PC-3 (cell line): ENCODE measurements around the gene COL19A1. TPM values are rescaled to one million over a fixed set of nuclear protein-coding genes. Genes with fewer than 3 reads are reported as not detected.

Experiments used
- ATAC-seq: fragments of 200-7000 bp; cut with Tn5 transposase; 2 replicates; pipeline ENCODE4 v1.9.1; 2020; ENCODE audit warnings: mild to moderate bottlenecking, moderate library complexity
- BruUV-seq: library from RNA; stranded (reverse); fragments of 400-500 nt; replicated peaks from 2 replicates; lab custom pipeline; 2021; lab: Mats Ljungman, UMichigan
- CTCF ChIA-PET: fragments of 300-600 bp; sonication (Branson Sonifier 250); formaldehyde crosslinking; loops from one replicate; lab custom pipeline; 2022; ENCODE audit warnings: antibody characterized with exemption; lab: Charles Lee
- POLR2A ChIA-PET: fragments of 300-600 bp; sonication (Branson Sonifier 250); formaldehyde crosslinking; loops from one replicate; lab custom pipeline; 2022; ENCODE audit warnings: antibody characterized with exemption; ENCODE audit not compliant: unreplicated experiment; lab: Charles Lee
- DNase-seq: peaks from one replicate; pipeline ENCODE4 v3.0.0-alpha.2; 2015
- H2AFZ ChIP-seq: fragments of 300-600 bp; sonication (generic); 2 replicates; pipeline ENCODE4 v1.6.0; 2016; ENCODE audit warnings: antibody characterized with exemption, low read length
- H3F3A ChIP-seq: fragments of 300-600 bp; sonication (generic); one replicate; pipeline ENCODE4 v1.6.0; 2017; ENCODE audit warnings: antibody characterized with exemption, low read length, control low read depth, mild to moderate bottlenecking; ENCODE audit not compliant: unreplicated experiment
- H3K27ac ChIP-seq: fragments of 300-600 bp; sonication (generic); 2 replicates; pipeline ENCODE4 v1.5.1; 2016; ENCODE audit warnings: mild to moderate bottlenecking, low read length
- H3K27me3 ChIP-seq: fragments of 300-600 bp; sonication (generic); 2 replicates; pipeline ENCODE4 v1.6.1; 2016; ENCODE audit warnings: low read length, mixed read lengths
- H3K36me3 ChIP-seq: fragments of 300-600 bp; sonication (generic); 2 replicates; pipeline ENCODE4 v1.6.1; 2016; ENCODE audit warnings: low read depth, mixed run types, low read length, mixed read lengths
- H3K4me1 ChIP-seq: fragments of 300-600 bp; sonication (generic); 2 replicates; pipeline ENCODE4 v1.5.1; 2016; ENCODE audit warnings: low read length; ENCODE audit not compliant: insufficient read depth
- H3K4me2 ChIP-seq: fragments of 300-600 bp; sonication (generic); 2 replicates; pipeline ENCODE4 v1.6.0; 2016; ENCODE audit warnings: low read length
- H3K4me3 ChIP-seq: fragments of 300-600 bp; sonication (generic); 2 replicates; pipeline ENCODE4 v1.5.1; 2016; ENCODE audit warnings: mild to moderate bottlenecking, low read length, mixed read lengths
- H3K79me2 ChIP-seq: fragments of 300-600 bp; sonication (generic); 2 replicates; pipeline ENCODE4 v1.6.1; 2017; ENCODE audit warnings: low read length, mixed read lengths
- H3K9ac ChIP-seq: fragments of 300-600 bp; sonication (generic); 2 replicates; pipeline ENCODE4 v1.6.0; 2016; ENCODE audit warnings: mild to moderate bottlenecking, low read length
- H3K9me2 ChIP-seq: fragments of 300-600 bp; sonication (generic); replicated peaks from 2 replicates; pipeline ENCODE4 v1.6.1; 2016; ENCODE audit warnings: mixed run types, low read length, mixed read lengths
- H3K9me3 ChIP-seq: fragments of 300-600 bp; sonication (generic); 2 replicates; pipeline ENCODE4 v1.6.1; 2016; ENCODE audit warnings: low read length, mixed read lengths
- H4K20me1 ChIP-seq: fragments of 300-600 bp; sonication (generic); 2 replicates; pipeline ENCODE4 v1.6.1; 2016; ENCODE audit warnings: low read length, mixed read lengths
- EZH2 ChIP-seq: fragments of 300-600 bp; sonication (generic); IDR thresholded peaks from one replicate; pipeline ENCODE4 v1.6.1; 2017; ENCODE audit warnings: antibody characterized with exemption, mild to moderate bottlenecking, low read length; ENCODE audit not compliant: unreplicated experiment
- EZH2phosphoT487 ChIP-seq: fragments of 300-600 bp; sonication (generic); IDR thresholded peaks from 2 replicates; pipeline ENCODE4 v1.6.1; 2018; ENCODE audit warnings: mild to moderate bottlenecking, antibody characterized with exemption, low read length, borderline replicate concordance
- intact Hi-C: fragments of 100-400 bp; cut with micrococcal nuclease; formaldehyde crosslinking; loops from 2 replicates; pipeline ENCODE4 v1.9.0; 2023
- total RNA-seq: library from RNA; depleted of rRNA; stranded (reverse); fragments of >200 nt; gene quantifications from 2 replicates; pipeline ENCODE4 v1.2.3, GENCODE V29; 2014
- TF ChIP-seq, protein P1 (sequence below): fragments of 300-600 bp; sonication (generic); conservative IDR thresholded peaks from 2 replicates; pipeline ENCODE4 v1.5.1; 2017; ENCODE audit warnings: antibody characterized with exemption, low read depth, mild to moderate bottlenecking, low read length

COL19A1 gene
- total RNA-seq, 1 experiment from 2014 or later, result not detected

DNA sequence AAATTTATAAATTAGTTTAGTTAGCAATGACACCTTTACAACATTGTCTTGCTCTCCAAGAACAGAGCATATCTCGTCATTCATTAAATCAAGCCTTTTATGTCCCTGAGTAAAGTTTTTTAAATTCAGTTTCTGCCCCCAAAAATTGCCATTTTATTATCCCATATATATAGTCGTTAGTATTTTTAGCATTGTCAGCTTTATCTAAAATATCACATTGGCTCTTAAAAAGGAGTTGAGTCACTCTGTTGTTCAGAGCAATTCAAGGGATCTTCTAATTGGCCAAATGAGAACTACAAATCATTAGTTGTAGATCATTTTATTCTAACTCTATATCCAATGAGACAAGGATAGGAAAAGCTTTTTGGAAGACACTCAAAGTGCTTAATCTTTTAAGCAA lies 309.4 kb downstream of the COL19A1 start:
- Histone ChIP-seq H4K20me1 (no peaks in the 10 kb centered on the region), H3F3A (no peaks in the 10 kb centered on the region), H2AFZ (no peak overlapping the region), H3K36me3 (no peaks in the 10 kb centered on the region), H3K4me3 (no peak overlapping the region), H3K9me2 (no peaks in the 10 kb centered on the region), H3K9me3 (no peaks in the 10 kb centered on the region), H3K79me2 (no peaks in the 10 kb centered on the region), H3K4me1 (no peaks in the 10 kb centered on the region), H3K27me3 (no peaks in the 10 kb centered on the region), H3K27ac (no peak overlapping the region), H3K4me2 (no peak overlapping the region), H3K9ac (no peak overlapping the region)
- intact Hi-C loops, result no loop called here
- ChIA-PET CTCF (no interaction called here), POLR2A (no interaction called here)
- no TSS peak for BruUV-seq
- TF ChIP-seq EZH2 (no peak), EZH2phosphoT487 (no peak)
- TF ChIP-seq, protein P1, sequence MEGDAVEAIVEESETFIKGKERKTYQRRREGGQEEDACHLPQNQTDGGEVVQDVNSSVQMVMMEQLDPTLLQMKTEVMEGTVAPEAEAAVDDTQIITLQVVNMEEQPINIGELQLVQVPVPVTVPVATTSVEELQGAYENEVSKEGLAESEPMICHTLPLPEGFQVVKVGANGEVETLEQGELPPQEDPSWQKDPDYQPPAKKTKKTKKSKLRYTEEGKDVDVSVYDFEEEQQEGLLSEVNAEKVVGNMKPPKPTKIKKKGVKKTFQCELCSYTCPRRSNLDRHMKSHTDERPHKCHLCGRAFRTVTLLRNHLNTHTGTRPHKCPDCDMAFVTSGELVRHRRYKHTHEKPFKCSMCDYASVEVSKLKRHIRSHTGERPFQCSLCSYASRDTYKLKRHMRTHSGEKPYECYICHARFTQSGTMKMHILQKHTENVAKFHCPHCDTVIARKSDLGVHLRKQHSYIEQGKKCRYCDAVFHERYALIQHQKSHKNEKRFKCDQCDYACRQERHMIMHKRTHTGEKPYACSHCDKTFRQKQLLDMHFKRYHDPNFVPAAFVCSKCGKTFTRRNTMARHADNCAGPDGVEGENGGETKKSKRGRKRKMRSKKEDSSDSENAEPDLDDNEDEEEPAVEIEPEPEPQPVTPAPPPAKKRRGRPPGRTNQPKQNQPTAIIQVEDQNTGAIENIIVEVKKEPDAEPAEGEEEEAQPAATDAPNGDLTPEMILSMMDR, result no peak
- DNase-seq (no peak), ATAC-seq (no peak)

DNA sequence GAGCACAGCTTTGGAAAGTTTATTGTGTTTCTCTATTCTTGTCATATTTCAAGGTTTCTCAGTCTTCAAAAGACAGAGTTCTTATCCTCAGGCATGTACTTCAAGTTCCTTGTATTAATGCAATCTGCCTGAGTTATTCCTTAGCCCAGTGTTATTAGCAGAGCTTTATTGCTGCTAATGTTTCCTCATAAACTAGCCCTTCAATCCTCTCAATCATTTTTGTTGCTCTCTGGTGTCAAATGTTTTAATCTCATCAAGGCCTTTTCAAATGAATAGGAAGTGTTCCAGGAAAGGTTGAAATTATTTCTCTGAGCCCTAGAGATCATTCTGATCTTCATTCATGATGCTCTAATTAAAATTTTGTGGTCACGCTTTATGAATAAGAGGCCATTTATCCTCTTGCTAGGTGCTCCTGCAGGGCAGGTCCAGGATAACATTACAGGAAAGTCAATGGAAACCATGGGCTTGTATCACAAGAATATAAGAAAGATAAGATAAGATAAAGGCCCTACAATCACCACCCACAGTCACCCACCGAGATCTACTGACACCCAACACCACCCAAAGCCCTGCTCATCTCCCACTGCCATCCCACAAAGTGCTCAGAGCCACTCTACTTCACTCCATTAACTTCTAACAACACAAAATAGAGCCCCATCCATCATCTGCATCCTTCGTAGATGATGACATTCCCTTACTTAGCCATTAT lies 310.6 kb downstream of the COL19A1 start:
- ATAC-seq, result no peak
- intact Hi-C loops, result no loop called here
- no TSS peak for BruUV-seq

More for the DNA sequence above, 310.6 kb downstream of the COL19A1 start:
- Histone ChIP-seq H3K9me2 (no peaks in the 10 kb centered on the region), H3F3A (no peaks in the 10 kb centered on the region), H3K4me1 (no peaks in the 10 kb centered on the region), H3K27me3 (no peaks in the 10 kb centered on the region), H3K9me3 (no peaks in the 10 kb centered on the region), H3K36me3 (no peaks in the 10 kb centered on the region), H2AFZ (no peak overlapping the region), H3K4me2 (no peak overlapping the region), H3K27ac (no peak overlapping the region), H3K4me3 (no peak overlapping the region), H4K20me1 (no peaks in the 10 kb centered on the region), H3K79me2 (no peaks in the 10 kb centered on the region), H3K9ac (no peak overlapping the region)
- POLR2A ChIA-PET, result no interaction called here
- DNase-seq, result no peak
- CTCF ChIA-PET, result no interaction called here
- TF ChIP-seq, protein P1, result no peak
- TF ChIP-seq EZH2phosphoT487 (no peak), EZH2 (no peak)
